ENCODE data around the gene ZC3H18. TPM values are rescaled to one million over a fixed set of nuclear protein-coding genes. Genes with fewer than 3 reads are reported as not detected.
A peak's percentile ranks its signal among the peaks of the same experiment; 100 is the strongest.

The ZC3H18 gene
- total RNA-seq, 4 donors from 2014 or later = 10.6 to 25.6 (median 17.8) TPM

GRCh38 chr16:88647178-88648070 lies 77.2 kb downstream of the ZC3H18 start:
- no peak for TF ChIP-seq CTCF (IDR thresholded peaks at IDR 0.05)
- ATAC-seq (ENCODE audit: low FRiP score) (no peak), DNase-seq (ENCODE audit: low spot score) (no peak)

- DNase-seq (ENCODE audit: low spot score) (no peak), ATAC-seq (ENCODE audit: low FRiP score) (no peak)
- no peak for TF ChIP-seq CTCF (IDR thresholded peaks at IDR 0.05)
Measured at GRCh38 chr16:88649195-88649923, 79.2 kb downstream of the ZC3H18 start.

GRCh38 chr16:88649924-88650748 lies 79.9 kb downstream of the ZC3H18 start:
- TF ChIP-seq CTCF (IDR thresholded peaks at IDR 0.05) = no peak
- ATAC-seq (ENCODE audit: low FRiP score) (peak; percentile 29), DNase-seq (ENCODE audit: low spot score) (no peak)

GRCh38 chr16:88650749-88651275 lies 80.6 kb downstream of the ZC3H18 start, which contains the start of gene CYBA:
CYBA (minus strand) TSS chr16:88651053; CDS start chr16:88651013, 40 bp downstream.
- TF ChIP-seq CTCF (IDR thresholded peaks at IDR 0.05) = no peak
- ATAC-seq (ENCODE audit: low FRiP score) (peak; percentile 84), DNase-seq (ENCODE audit: low spot score) (no peak)

GRCh38 chr16:88651276-88651988 lies 81.2 kb downstream of the ZC3H18 start:
- DNase-seq (ENCODE audit: low spot score) (no peak), ATAC-seq (ENCODE audit: low FRiP score) (peak; percentile 7)
- no peak for TF ChIP-seq CTCF (IDR thresholded peaks at IDR 0.05)

Data from omental fat pad (tissue), 4 donors.